TTC549 (cell line): ENCODE measurements around the gene PKN1.
"Not testable (repeated sequence)": the region's sequence is repeated elsewhere in the genome, so short reads cannot be mapped to it uniquely, and the experiment has no call there.

Experiments
- FAIRE-seq: peaks from 2 replicates; lab custom pipeline; 2012; peaks lifted over from hg19 to GRCh38; lab: Jason Lieb, UNC

Gene PKN1

GRCh38 chr19:14430712-14431111 lies 2.4 kb upstream of the PKN1 start:
- FAIRE-seq = no peak

- FAIRE-seq = no peak
These were observed 722 bp downstream of the PKN1 start for GRCh38 chr19:14433554-14434501.

GRCh38 chr19:14434543-14435319 lies 1.6 kb downstream of the PKN1 start:
- FAIRE-seq = no peak

- no peak for FAIRE-seq
These were observed 2.4 kb downstream of the PKN1 start for GRCh38 chr19:14435320-14436050.

- FAIRE-seq = no peak
These were observed 4.6 kb downstream of the PKN1 start for GRCh38 chr19:14437578-14438140.

GRCh38 chr19:14439014-14439413 lies 5.9 kb downstream of the PKN1 start:
- no peak for FAIRE-seq

GRCh38 chr19:14440049-14440448 lies 6.9 kb downstream of the PKN1 start:
- FAIRE-seq = no peak

- no peak for FAIRE-seq
These were observed 8.2 kb downstream of the PKN1 start for GRCh38 chr19:14441041-14441938.

GRCh38 chr19:14442891-14443631 lies 10.0 kb downstream of the PKN1 start:
- no peak for FAIRE-seq

- no peak for FAIRE-seq
These were observed 10.6 kb downstream of the PKN1 start for GRCh38 chr19:14443632-14444216.

- no peak for FAIRE-seq
These were observed 13.4 kb downstream of the PKN1 start for GRCh38 chr19:14446336-14447036.

GRCh38 chr19:14449321-14449720 lies 16.2 kb downstream of the PKN1 start:
- no peak for FAIRE-seq

- FAIRE-seq = no peak
These were observed 17.2 kb downstream of the PKN1 start for GRCh38 chr19:14450168-14450874.

- no peak for FAIRE-seq
These were observed 17.8 kb downstream of the PKN1 start for GRCh38 chr19:14450876-14451275.

GRCh38 chr19:14452303-14452702 lies 19.2 kb downstream of the PKN1 start:
- not testable (repeated sequence) for FAIRE-seq

GRCh38 chr19:14459703-14460102 lies 26.6 kb downstream of the PKN1 start:
- FAIRE-seq = no peak

GRCh38 chr19:14460935-14461334 lies 27.8 kb downstream of the PKN1 start:
- no peak for FAIRE-seq

- FAIRE-seq = not testable (repeated sequence)
These were observed 29.3 kb downstream of the PKN1 start for GRCh38 chr19:14462401-14462800.

GRCh38 chr19:14463747-14464146 lies 30.6 kb downstream of the PKN1 start:
- FAIRE-seq = no peak
